C4-2B (cell line): Measurements from ENCODE around the gene INSIG1.

Experiments used
- ZFX ChIP-seq: fragments of 450-650 bp; IDR thresholded peaks from 2 replicates; pipeline ENCODE4 v1.6.1; 2017
- TF ChIP-seq, protein P1 (sequence below): fragments of 450-650 bp; conservative IDR thresholded peaks from 2 replicates; pipeline ENCODE4 v1.5.1; 2017; ENCODE audit warnings: mild to moderate bottlenecking

DNA sequence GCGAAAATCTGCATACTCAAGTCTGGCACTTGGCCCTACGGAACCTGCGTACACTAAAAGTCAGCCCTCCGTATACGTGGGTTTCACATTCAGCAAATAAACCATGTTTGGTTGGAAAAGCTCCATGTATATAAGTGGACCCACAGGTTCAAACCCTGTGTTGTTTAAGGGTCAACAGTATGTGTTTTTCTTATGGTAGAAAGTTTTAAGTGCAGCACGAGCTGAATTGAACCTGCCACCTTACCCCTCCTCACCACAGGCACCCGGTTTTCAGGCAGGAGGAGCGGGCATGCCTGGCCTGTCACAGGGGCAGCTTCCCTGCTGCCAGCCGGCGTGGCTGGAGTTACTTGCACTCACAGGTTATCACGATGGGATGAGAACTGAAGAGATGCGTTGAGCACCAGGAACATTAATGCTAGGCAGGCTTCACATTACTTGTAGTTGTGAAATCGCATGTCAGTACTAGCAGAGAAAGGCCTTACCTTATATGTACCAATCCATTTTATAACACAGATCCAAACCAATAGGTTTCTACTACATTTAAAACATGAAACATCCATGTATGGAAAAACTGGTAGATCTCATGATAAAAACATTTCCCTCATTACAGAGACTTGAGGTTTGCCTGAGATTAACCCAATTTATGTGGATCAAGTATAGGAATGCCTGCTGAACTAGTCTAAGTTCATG is 12.9 kb downstream of the INSIG1 start:
- TF ChIP-seq, protein P1, sequence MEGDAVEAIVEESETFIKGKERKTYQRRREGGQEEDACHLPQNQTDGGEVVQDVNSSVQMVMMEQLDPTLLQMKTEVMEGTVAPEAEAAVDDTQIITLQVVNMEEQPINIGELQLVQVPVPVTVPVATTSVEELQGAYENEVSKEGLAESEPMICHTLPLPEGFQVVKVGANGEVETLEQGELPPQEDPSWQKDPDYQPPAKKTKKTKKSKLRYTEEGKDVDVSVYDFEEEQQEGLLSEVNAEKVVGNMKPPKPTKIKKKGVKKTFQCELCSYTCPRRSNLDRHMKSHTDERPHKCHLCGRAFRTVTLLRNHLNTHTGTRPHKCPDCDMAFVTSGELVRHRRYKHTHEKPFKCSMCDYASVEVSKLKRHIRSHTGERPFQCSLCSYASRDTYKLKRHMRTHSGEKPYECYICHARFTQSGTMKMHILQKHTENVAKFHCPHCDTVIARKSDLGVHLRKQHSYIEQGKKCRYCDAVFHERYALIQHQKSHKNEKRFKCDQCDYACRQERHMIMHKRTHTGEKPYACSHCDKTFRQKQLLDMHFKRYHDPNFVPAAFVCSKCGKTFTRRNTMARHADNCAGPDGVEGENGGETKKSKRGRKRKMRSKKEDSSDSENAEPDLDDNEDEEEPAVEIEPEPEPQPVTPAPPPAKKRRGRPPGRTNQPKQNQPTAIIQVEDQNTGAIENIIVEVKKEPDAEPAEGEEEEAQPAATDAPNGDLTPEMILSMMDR = no peak
- no peak for TF ChIP-seq ZFX
